NCI-H69 (cell line): ENCODE results near the gene FRAS1.
"Not testable (repeated sequence)": the region's sequence is repeated elsewhere in the genome, so short reads cannot be mapped to it uniquely, and the experiment has no call there.

Experiments used
- DNase-seq: peaks from one replicate; lab custom pipeline; 2025; lab: John Stamatoyannopoulos, UW

Gene FRAS1

GRCh38 chr4:78214078-78214477 is 157.0 kb downstream of the FRAS1 start:
- DNase-seq, result no peak

GRCh38 chr4:78217557-78217956 is 160.4 kb downstream of the FRAS1 start:
- DNase-seq, result peak; percentile 12

GRCh38 chr4:78218260-78218659 is 161.1 kb downstream of the FRAS1 start:
- peak; percentile 18 for DNase-seq

DNA sequence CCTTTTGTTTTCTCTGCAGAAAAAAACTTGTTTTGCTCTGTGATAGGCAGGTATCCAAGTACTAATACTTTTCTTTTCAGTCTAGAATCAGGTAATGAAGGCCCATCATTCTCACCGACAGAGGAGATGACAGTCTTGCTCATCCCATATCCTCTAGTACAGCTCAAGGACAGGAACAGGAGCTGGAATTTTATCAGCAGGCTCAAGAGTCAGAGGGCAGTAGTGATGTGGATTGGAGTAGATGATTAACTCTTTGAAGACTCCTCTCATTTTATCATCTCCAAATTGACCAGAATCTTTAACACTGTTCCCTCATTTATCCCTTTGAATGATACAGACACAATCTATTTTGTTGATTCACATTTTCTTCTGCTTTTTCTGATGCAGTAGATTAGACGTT is 162.7 kb downstream of the FRAS1 start:
- DNase-seq, result no peak

DNA sequence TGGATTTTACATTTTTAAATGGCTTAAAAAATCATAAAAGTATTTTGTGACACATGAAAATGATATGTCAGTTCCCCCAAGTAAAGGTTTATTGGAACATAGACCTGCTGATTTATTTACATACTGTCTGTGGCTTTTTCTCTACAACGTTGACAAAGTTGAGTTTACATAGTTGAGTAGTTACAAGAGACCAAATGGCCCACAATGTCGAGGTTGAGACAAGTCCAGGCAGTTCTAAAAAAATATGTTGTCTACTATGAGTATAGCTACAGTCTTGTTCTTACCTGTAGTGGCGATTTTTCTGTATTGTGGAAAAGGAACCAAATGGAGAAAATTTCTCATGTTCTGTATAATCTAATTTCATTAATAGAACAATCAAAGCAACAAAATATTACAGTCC is 163.2 kb downstream of the FRAS1 start:
- DNase-seq, result no peak

DNA sequence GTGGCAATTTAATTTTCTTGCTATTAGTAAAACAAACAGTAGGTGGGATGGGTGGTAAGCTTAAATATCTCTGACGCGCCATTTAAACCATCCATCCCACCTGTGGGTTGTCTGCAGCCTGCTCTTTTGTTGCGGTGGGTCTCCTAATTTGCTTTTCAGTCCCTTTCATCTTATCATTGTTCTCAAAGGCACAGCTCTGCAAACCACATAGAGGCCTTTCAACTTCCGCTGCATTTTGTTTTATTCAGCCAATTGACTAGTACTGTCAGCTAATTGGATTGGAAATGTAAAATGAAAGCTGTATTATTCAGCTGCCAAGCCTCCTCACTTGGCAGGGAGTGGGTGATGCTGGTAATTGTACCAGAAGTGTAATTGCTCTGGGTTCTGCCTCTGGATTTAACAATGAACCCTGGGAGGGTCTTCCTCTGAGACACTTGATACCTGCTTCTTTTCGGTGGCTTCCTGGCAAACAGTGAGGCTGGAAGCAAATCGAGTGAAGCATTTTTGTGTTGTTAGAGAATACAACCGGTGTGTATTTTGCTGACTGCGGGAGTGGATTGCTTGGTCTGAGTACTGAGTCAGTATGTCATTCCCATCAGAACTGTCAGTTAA is 165.6 kb downstream of the FRAS1 start:
- DNase-seq, result peak; percentile 93

- DNase-seq, result no peak
Observed at GRCh38 chr4:78225236-78225635, 168.1 kb downstream of the FRAS1 start.

DNA sequence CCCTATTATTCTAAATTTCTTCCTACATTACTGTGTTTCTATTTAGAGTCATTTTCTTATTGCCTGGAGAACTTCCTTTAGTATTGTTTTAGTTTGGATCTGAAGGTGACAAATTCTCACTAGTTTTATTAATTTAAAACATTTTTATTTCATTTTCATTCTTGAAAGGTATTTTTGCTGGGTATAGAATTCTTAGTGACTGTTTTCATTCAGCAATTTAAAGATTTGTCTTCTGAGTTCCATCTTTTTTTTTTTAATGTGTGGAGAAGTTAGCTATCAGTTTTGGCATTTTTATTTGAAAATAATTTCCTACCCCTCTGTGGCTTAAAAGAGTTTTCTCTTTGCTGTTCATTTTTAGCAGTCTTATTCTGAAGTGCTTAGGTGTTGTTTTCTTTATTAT is 169.2 kb downstream of the FRAS1 start:
- DNase-seq, result no peak

GRCh38 chr4:78227411-78228057 is 170.4 kb downstream of the FRAS1 start:
- no peak for DNase-seq

DNA sequence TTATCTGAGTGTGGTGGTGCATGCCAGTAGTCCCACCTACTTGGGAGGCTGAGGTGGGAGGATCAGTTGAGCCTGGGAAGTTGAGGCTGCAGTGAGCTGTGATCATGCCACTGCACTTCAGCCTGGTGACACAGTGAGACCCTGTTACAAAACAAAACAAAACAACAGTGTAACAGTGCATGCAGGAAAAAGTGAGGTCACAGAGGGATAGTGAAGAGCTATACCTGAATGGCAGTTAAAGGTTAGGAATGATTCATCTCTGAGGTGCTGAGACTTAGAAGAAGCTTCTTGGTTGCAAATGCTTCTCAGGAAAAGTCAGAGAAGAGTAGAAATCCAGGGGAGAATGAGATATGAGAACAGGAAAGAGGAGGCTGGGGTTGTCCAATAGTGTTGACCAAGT is 178.7 kb downstream of the FRAS1 start:
- DNase-seq, result no peak

DNA sequence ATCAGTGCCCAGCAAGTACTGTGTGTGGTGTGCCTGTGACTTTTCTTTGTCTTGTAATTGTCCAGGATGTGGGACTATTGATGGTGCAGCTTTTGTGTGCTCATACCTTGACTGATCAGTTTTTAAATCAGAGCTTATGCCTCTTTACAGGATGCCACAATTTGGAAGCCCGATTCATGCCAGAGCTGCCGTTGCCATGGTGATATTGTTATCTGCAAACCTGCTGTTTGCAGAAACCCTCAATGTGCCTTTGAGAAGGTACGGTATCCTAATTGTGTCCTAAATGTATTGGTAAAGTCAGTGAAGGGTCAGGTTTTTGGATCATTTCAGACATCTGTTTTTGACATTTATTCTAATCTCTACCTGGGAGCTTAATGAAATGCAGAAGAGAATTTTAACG is 180.2 kb downstream of the FRAS1 start:
- DNase-seq, result no peak

- DNase-seq, result no peak
Observed at GRCh38 chr4:78242071-78242470, 184.9 kb downstream of the FRAS1 start.

- DNase-seq, result no peak
Observed at GRCh38 chr4:78244705-78245485, 187.8 kb downstream of the FRAS1 start.

GRCh38 chr4:78247536-78248285 is 190.6 kb downstream of the FRAS1 start:
- no peak for DNase-seq

- no peak for DNase-seq
Observed at GRCh38 chr4:78250500-78250899, 193.4 kb downstream of the FRAS1 start.

DNA sequence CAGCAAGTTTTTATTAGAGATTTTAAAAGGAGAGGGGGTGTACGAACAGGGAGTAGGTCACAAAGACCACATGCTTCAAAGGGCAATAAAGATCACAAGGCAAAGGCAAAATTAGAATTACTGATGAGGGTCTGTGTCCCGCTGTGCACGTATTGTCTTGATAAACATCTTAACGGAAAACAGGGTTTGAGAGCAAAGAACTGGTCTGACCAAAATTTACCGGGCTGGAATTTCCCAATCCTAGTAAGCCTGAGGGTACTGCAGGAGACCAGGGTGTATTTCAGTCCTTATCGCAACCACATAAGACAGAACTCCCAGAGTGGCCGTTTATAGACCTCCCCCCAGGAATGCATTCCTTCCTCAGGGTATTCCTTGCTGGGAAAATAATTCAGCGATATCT is 195.7 kb downstream of the FRAS1 start:
- not testable (repeated sequence) for DNase-seq

DNA sequence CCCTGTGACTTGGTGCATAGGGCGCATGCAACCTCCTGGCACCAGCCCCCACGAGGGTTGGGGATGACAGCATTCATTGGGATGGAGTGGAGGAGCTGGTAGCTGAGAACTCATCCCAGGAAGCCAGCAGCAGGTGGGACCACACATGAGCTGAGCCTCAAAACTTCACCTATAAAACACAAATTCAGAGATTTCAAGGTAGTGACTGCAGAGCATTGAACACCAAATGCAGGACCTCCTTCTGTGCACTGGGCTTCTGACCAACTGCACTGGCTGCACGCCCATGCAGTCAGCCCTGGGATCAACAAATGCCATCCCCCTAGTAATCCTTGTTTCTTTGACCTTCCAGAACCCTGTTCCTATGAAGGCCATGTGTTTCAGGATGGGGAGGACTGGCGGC is 197.8 kb downstream of the FRAS1 start:
- DNase-seq, result peak; percentile 5

- no peak for DNase-seq
Observed at GRCh38 chr4:78265006-78265405, 207.9 kb downstream of the FRAS1 start.

- no peak for DNase-seq
Observed at GRCh38 chr4:78267790-78268189, 210.7 kb downstream of the FRAS1 start.

GRCh38 chr4:78268597-78268996 is 211.5 kb downstream of the FRAS1 start:
- no peak for DNase-seq

DNA sequence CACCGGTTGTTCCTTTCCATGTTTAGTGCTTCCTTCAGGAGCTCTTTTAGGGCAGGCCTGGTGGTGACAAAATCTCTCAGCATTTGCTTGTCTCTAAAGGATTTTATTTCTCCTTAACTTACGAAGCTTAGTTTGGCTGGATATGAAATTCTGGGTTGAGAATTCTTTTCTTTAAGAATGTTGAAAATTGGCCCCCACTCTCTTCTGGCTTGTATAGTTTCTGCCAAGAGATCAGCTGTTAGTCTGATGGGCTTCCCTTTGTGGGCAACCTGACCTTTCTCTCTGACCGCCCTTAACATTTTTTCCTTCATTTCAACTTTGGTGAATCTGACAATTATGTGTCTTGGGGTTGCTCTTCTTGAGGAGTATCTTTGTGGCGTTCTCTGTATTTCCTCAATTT is 218.3 kb downstream of the FRAS1 start:
- not testable (repeated sequence) for DNase-seq

GRCh38 chr4:78286281-78286680 is 229.2 kb downstream of the FRAS1 start:
- no peak for DNase-seq

DNA sequence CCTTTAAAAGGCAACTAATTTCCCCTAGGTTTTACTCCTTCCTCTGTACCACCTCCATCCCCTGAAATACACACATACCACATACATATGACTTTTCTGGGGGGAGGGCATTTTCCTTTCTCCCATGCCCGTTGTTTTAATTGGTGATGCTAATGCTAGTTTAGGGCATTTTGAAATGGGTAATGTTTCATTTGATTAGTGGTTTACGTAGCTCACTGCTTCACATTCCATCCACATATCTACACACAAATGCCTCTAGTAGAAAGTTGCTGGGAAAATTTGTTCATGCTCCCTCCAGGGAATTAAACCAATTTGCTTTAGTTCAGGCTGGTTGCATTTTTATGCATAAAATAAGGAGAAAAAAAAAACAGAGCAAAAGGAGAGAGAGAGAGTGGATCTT is 231.2 kb downstream of the FRAS1 start:
- no peak for DNase-seq
